Endothelial cell of umbilical vein (primary cell): ENCODE measurements around the gene OLFML2A. TPM values are rescaled to one million over a fixed set of nuclear protein-coding genes. Genes with fewer than 3 reads are reported as not detected.
"Not testable (repeated sequence)": the region's sequence is repeated elsewhere in the genome, so short reads cannot be mapped to it uniquely, and the experiment has no call there.

Experiments
- BruUV-seq: library from RNA; stranded (reverse); fragments of 400-500 nt; replicated peaks from 2 replicates; lab custom pipeline; 2021; lab: Mats Ljungman, UMichigan
- CTCF ChIA-PET: fragments of 300-600, 350-600 bp; sonication (Branson Sonifier 250); formaldehyde crosslinking; loops from one replicate; lab custom pipeline; 2021; ENCODE audit warnings: antibody characterized with exemption, inconsistent platforms; lab: Charles Lee
- POLR2A ChIA-PET: fragments of 300-600, 350-600 bp; sonication (Branson Sonifier 250); formaldehyde crosslinking; loops from one replicate; lab custom pipeline; 2021; ENCODE audit warnings: antibody characterized with exemption, inconsistent platforms; lab: Charles Lee
- DNase-seq: peaks from one replicate; pipeline ENCODE4 v3.0.0-alpha.2; 2011; ENCODE audit warnings: low read depth, low spot score
- FAIRE-seq: peaks from 2 replicates; lab custom pipeline; 2011; peaks lifted over from hg19 to GRCh38; lab: Jason Lieb, UNC
- H2AFZ ChIP-seq: 2 replicates; pipeline ENCODE4 v1.6.0; 2012; ENCODE audit warnings: low read depth, low read length, control low read depth, inconsistent platforms
- H3K27ac ChIP-seq: 2 replicates; pipeline ENCODE4 v1.5.1; 2011; ENCODE audit warnings: low read depth, mild to moderate bottlenecking, control low read depth, low read length, moderate library complexity; ENCODE audit not compliant: insufficient read depth
- H3K27me3 ChIP-seq, 2 experiments: 2 replicates each; pipeline versions ENCODE4 v1.6.0 to v1.6.1; 2011; ENCODE audit warnings: low read length in 2 of 2, mixed read lengths in 1 of 2; ENCODE audit not compliant: control insufficient read depth in 2 of 2, insufficient read depth in 2 of 2
- H3K36me3 ChIP-seq, 2 experiments: 2 replicates in 1 of 2; 3 replicates in 1 of 2; pipeline ENCODE4 v1.5.1; 2011; ENCODE audit warnings: low read length in 2 of 2, mild to moderate bottlenecking in 1 of 2, moderate library complexity in 1 of 2; ENCODE audit not compliant: control insufficient read depth in 2 of 2, insufficient read depth in 2 of 2; ENCODE audit errors: extremely low read depth in 1 of 2
- H3K4me1 ChIP-seq: 3 replicates; pipeline ENCODE4 v1.5.1; 2011; ENCODE audit warnings: mild to moderate bottlenecking, low read length; ENCODE audit not compliant: control insufficient read depth, insufficient read depth; ENCODE audit errors: extremely low read depth
- H3K4me2 ChIP-seq: 2 replicates; pipeline ENCODE4 v1.6.1; 2011; ENCODE audit warnings: low read length, control low read depth, mixed read lengths; ENCODE audit not compliant: insufficient read depth
- H3K4me3 ChIP-seq, 3 experiments: fragments of 200-600 bp in 1 of 3; sonication (generic), shearing (Covaris generic) in 1 of 3; replicated peaks in 1 of 3; 2 replicates each; pipeline ENCODE4 v1.5.1; 2011 to 2016; ENCODE audit warnings: control low read depth in 3 of 3, low read length in 3 of 3, mild to moderate bottlenecking in 2 of 3, inconsistent platforms in 1 of 3, low read depth in 1 of 3, moderate library complexity in 1 of 3; ENCODE audit not compliant: insufficient read depth in 1 of 3
- H3K79me2 ChIP-seq: 2 replicates; pipeline ENCODE4 v1.6.0; 2012; ENCODE audit warnings: low read length, inconsistent platforms; ENCODE audit not compliant: control insufficient read depth, insufficient read depth
- H3K9ac ChIP-seq: replicated peaks from 2 replicates; pipeline ENCODE3; 2011; ENCODE audit warnings: low read length, control low read depth; ENCODE audit not compliant: insufficient read depth; ENCODE audit errors: extremely low read depth
- H3K9me1 ChIP-seq: replicated peaks from 3 replicates; pipeline ENCODE4 v1.6.0; 2011; ENCODE audit warnings: mild to moderate bottlenecking, low read length; ENCODE audit not compliant: control insufficient read depth, insufficient read depth; ENCODE audit errors: extremely low read depth
- H3K9me3 ChIP-seq: replicated peaks from 2 replicates; pipeline ENCODE4 v1.5.1; 2012; ENCODE audit warnings: low read length, inconsistent platforms; ENCODE audit not compliant: control insufficient read depth, insufficient read depth
- H4K20me1 ChIP-seq: replicated peaks from 2 replicates; pipeline ENCODE3; 2011; ENCODE audit warnings: mild to moderate bottlenecking, low read length; ENCODE audit not compliant: control insufficient read depth, insufficient read depth; ENCODE audit errors: extremely low read depth
- EZH2 ChIP-seq: IDR thresholded peaks from 2 replicates; pipeline ENCODE4 v1.6.1; 2012; ENCODE audit warnings: borderline replicate concordance, low read depth, mild to moderate bottlenecking, moderate library complexity, low read length, inconsistent platforms; ENCODE audit not compliant: severe bottlenecking
- POLR2AphosphoS5 ChIP-seq: IDR thresholded peaks from 2 replicates; pipeline ENCODE4 v1.6.1; 2012; ENCODE audit warnings: low read depth, mild to moderate bottlenecking, control low read depth, low read length, moderate library complexity; ENCODE audit not compliant: insufficient read depth
- dilution Hi-C: fragments of 300-500 bp; cut with MboI; formaldehyde crosslinking; loops from one replicate; pipeline ENCODE4 v1.15.0; 2019; ENCODE audit warnings: low sequenced_read_pairs; ENCODE audit not compliant: extremely low pct_ligation_motif_present
- intact Hi-C: fragments of 100-400 bp; cut with micrococcal nuclease; formaldehyde crosslinking; loops from one replicate; pipeline ENCODE4 v1.10.0; 2022
- polyA plus RNA-seq, 4 experiments: library from polyadenylated mRNA; depleted of rRNA in 3 of 4; stranded (reverse) in 3 of 4; unstranded in 1 of 4; fragments of >200 nt; gene quantifications; 2 replicates each; pipeline versions ENCODE4 v1.2.1 to v1.2.3, GENCODE V29; 2011 to 2012; ENCODE audit warnings: missing spikeins in 1 of 4
- total RNA-seq: library from RNA; stranded (reverse); gene quantifications from 2 replicates; pipeline ENCODE4 v1.2.3, GENCODE V29; 2021
- TF ChIP-seq, protein P1 (sequence below), 2 donors: IDR thresholded peaks; 1 replicate in 1 of 2; 2 replicates in 1 of 2; pipeline ENCODE4 v1.5.1; 2011; ENCODE audit warnings: low read length in 2 of 2, mild to moderate bottlenecking in 2 of 2, moderate library complexity in 2 of 2, control low read depth in 1 of 2, inconsistent platforms in 1 of 2, low read depth in 1 of 2; ENCODE audit not compliant: insufficient read depth in 1 of 2; ENCODE audit errors: extremely low read depth in 1 of 2

The OLFML2A gene
- total and polyA plus RNA-seq, 2 donors (not counting 3 experiments of a cell fraction or from before 2014, with no cell fraction given) = 0.92 to 1.1 TPM

- DNase-seq = no peak
- Histone ChIP-seq H3K4me2 (no peak overlapping the region), H3K27me3 (no peaks in the 10 kb centered on the region), H3K4me3 (no peak overlapping the region), H3K9me1 (no peaks in the 10 kb centered on the region), H3K9ac (no peak overlapping the region), H3K4me1 (no peaks in the 10 kb centered on the region), H3K79me2 (no peaks in the 10 kb centered on the region), H3K36me3 (no peaks in the 10 kb centered on the region), H2AFZ (no peak overlapping the region), H3K27ac (no peak overlapping the region), H3K9me3 (no peaks in the 10 kb centered on the region), H4K20me1 (no peaks in the 10 kb centered on the region)
- BruUV-seq = no TSS peak
- ChIA-PET CTCF (interaction anchor here (1.0 to 1.3 kb wide), 2 partner anchors 9 to 226 kb away, joined by 3 read pairs; no protein-coding TSS in a partner anchor), POLR2A (no interaction called here)
- FAIRE-seq = no peak
- no peak for TF ChIP-seq POLR2AphosphoS5
- TF ChIP-seq, protein P1, sequence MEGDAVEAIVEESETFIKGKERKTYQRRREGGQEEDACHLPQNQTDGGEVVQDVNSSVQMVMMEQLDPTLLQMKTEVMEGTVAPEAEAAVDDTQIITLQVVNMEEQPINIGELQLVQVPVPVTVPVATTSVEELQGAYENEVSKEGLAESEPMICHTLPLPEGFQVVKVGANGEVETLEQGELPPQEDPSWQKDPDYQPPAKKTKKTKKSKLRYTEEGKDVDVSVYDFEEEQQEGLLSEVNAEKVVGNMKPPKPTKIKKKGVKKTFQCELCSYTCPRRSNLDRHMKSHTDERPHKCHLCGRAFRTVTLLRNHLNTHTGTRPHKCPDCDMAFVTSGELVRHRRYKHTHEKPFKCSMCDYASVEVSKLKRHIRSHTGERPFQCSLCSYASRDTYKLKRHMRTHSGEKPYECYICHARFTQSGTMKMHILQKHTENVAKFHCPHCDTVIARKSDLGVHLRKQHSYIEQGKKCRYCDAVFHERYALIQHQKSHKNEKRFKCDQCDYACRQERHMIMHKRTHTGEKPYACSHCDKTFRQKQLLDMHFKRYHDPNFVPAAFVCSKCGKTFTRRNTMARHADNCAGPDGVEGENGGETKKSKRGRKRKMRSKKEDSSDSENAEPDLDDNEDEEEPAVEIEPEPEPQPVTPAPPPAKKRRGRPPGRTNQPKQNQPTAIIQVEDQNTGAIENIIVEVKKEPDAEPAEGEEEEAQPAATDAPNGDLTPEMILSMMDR (IDR thresholded peaks at IDR 0.05; ENCODE audit: extremely low read depth in 1 of 2, insufficient read depth in 1 of 2, low read depth in 1 of 2, low read length in 2 of 2) = no peak
- intact Hi-C loops (no loop called here), dilution Hi-C loops (no loop called here)
Observed at GRCh38 chr9:124843456-124844034, 66.6 kb downstream of the OLFML2A start.

GRCh38 chr9:124844291-124844690 lies 67.4 kb downstream of the OLFML2A start:
- FAIRE-seq (no peak), DNase-seq (no peak)
- dilution Hi-C loops = no loop called here
- Histone ChIP-seq H3K4me3 (no peak overlapping the region), H3K9me3 (no peaks in the 10 kb centered on the region), H3K9me1 (no peaks in the 10 kb centered on the region), H3K79me2 (no peaks in the 10 kb centered on the region), H3K36me3 (no peaks in the 10 kb centered on the region), H3K27me3 (peaks cover 0 to 2% of the 10 kb centered on the region in 2 experiments), H3K4me2 (no peak overlapping the region), H3K27ac (no peak overlapping the region), H3K4me1 (no peaks in the 10 kb centered on the region), H2AFZ (no peak overlapping the region), H4K20me1 (no peaks in the 10 kb centered on the region), H3K9ac (no peak overlapping the region)
- ChIA-PET POLR2A (no interaction called here), CTCF (no interaction called here)
- no TSS peak for BruUV-seq
- intact Hi-C loops = no loop called here
- TF ChIP-seq EZH2 (no peak), POLR2AphosphoS5 (no peak)

- H3K36me3 ChIP-seq, H3K4me3 ChIP-seq, dilution Hi-C loops, H4K20me1 ChIP-seq, H2AFZ ChIP-seq, H3K4me1 ChIP-seq, BruUV-seq, H3K79me2 ChIP-seq, H3K27ac ChIP-seq, intact Hi-C loops, H3K9me1 ChIP-seq, DNase-seq, H3K4me2 ChIP-seq, H3K9ac ChIP-seq, H3K27me3 ChIP-seq, POLR2A ChIA-PET, FAIRE-seq, H3K9me3 ChIP-seq: not testable (repeated sequence)
- CTCF ChIA-PET = interaction anchor here (0.7 to 15.1 kb wide), 2 partner anchors 39 to 71 kb away, joined by 3 to 967 read pairs; partner anchors contain the start of genes NR6A1 and OLFML2A
Observed at GRCh38 chr9:124846467-124846866, 69.5 kb downstream of the OLFML2A start.
